ENCODE data around the gene LPCAT4. TPM values are rescaled to one million over a fixed set of nuclear protein-coding genes. Genes with fewer than 3 reads are reported as not detected.

The LPCAT4 gene
- polyA plus RNA-seq, 1 of the 3 experiments (the other 2 are of a cell fraction): 88.4 TPM

GRCh38 chr15:34373951-34374350 is 7.0 kb upstream of the LPCAT4 start:
- no peaks in the 10 kb centered on the region for H3K4me1 ChIP-seq (ENCODE audit: control insufficient read depth in 1 of 2, insufficient read depth in 2 of 2, low read depth in 1 of 2, low read length in 1 of 2)
- CTCF ChIA-PET: no interaction called here
- no peaks in the 10 kb centered on the region for H3K9me2 ChIP-seq
- no peak overlapping the region for H3K27ac ChIP-seq (ENCODE audit: low read depth in 2 of 2, low read length in 1 of 2)
- no peaks in the 10 kb centered on the region for H3K79me2 ChIP-seq (ENCODE audit: insufficient read depth)
- peaks cover 3% of the 10 kb centered on the region for H3F3A ChIP-seq (replicated peaks; ENCODE audit: insufficient read depth)
- WGBS (ENCODE audit: low lambda C conversion rate): 77% methylated on average over 4 of the region's 8 CpGs
- no peaks in the 10 kb centered on the region for H4K20me1 ChIP-seq (ENCODE audit: insufficient read depth)
- H3K4me2 ChIP-seq: no peak overlapping the region
- H3K9ac ChIP-seq: no peak overlapping the region
- H3K36me3 ChIP-seq (replicated peaks in 1 of 2; ENCODE audit: control insufficient read depth in 1 of 2, insufficient read depth in 2 of 2, low read length in 1 of 2): no peaks in the 10 kb centered on the region
- POLR2A ChIA-PET: no interaction called here
- H3K27me3 ChIP-seq (ENCODE audit: insufficient read depth): no peaks in the 10 kb centered on the region
- TF ChIP-seq RFX5 (IDR thresholded peaks at IDR 0.05; ENCODE audit: low read length) (no peak), POLR2AphosphoS5 (IDR thresholded peaks at IDR 0.05; ENCODE audit: low read depth, low read length) (no peak), USF2 (IDR thresholded peaks at IDR 0.05; ENCODE audit: borderline replicate concordance, low read depth, low read length) (no peak), RAD21 (IDR thresholded peaks at IDR 0.05; ENCODE audit: low read length) (no peak), CTCF (IDR thresholded peaks at IDR 0.05) (no peak), MEF2A (IDR thresholded peaks at IDR 0.05; ENCODE audit: borderline replicate concordance, low read depth) (no peak), TCF12 (IDR thresholded peaks at IDR 0.05) (no peak), MAX (IDR thresholded peaks at IDR 0.05; ENCODE audit: low read depth) (no peak), YY1 (IDR thresholded peaks at IDR 0.05; ENCODE audit: low read depth) (no peak), JUND (IDR thresholded peaks at IDR 0.05) (no peak), ELF1 (IDR thresholded peaks at IDR 0.05) (no peak), USF1 (IDR thresholded peaks at IDR 0.05; ENCODE audit: borderline replicate concordance, low read depth) (no peak), FOXM1 (IDR thresholded peaks at IDR 0.05; ENCODE audit: low read depth) (no peak), NRF1 (IDR thresholded peaks at IDR 0.05; ENCODE audit: low read depth, low read length) (no peak), EP300 (IDR thresholded peaks at IDR 0.05; ENCODE audit: borderline replicate concordance in 1 of 2, low read depth in 1 of 2, low read length in 1 of 2) (no peak), TAF1 (IDR thresholded peaks at IDR 0.05; ENCODE audit: borderline replicate concordance, low read depth, low read length) (no peak), GABPA (IDR thresholded peaks at IDR 0.05; ENCODE audit: low read depth) (no peak), MXI1 (IDR thresholded peaks at IDR 0.05; ENCODE audit: low read depth, low read length) (no peak), SIN3A (IDR thresholded peaks at IDR 0.05; ENCODE audit: borderline replicate concordance, low read depth, low read length) (no peak), IRF3 (IDR thresholded peaks at IDR 0.05; ENCODE audit: low read depth, low read length) (no peak)
- no peak overlapping the region for H3K4me3 ChIP-seq (ENCODE audit: low read depth in 2 of 2, low read length in 1 of 2)
- DNase-seq: no peak
- no peak overlapping the region for H2AFZ ChIP-seq (ENCODE audit: low read depth)
- no peaks in the 10 kb centered on the region for H3K9me3 ChIP-seq

Measured in SK-N-SH (cell line).